K562 (cell line): ENCODE measurements around the gene AFG1L.

ENCODE experiments used
- EP300 ChIP-seq: IDR thresholded peaks from 2 replicates; pipeline ENCODE4 v1.6.1; 2012; ENCODE audit warnings: low read length, improper control_type of control experiment
- KLF16 ChIP-seq: IDR thresholded peaks from 2 replicates; pipeline ENCODE4 v1.6.1; 2016; ENCODE audit warnings: antibody characterized with exemption

DNA sequence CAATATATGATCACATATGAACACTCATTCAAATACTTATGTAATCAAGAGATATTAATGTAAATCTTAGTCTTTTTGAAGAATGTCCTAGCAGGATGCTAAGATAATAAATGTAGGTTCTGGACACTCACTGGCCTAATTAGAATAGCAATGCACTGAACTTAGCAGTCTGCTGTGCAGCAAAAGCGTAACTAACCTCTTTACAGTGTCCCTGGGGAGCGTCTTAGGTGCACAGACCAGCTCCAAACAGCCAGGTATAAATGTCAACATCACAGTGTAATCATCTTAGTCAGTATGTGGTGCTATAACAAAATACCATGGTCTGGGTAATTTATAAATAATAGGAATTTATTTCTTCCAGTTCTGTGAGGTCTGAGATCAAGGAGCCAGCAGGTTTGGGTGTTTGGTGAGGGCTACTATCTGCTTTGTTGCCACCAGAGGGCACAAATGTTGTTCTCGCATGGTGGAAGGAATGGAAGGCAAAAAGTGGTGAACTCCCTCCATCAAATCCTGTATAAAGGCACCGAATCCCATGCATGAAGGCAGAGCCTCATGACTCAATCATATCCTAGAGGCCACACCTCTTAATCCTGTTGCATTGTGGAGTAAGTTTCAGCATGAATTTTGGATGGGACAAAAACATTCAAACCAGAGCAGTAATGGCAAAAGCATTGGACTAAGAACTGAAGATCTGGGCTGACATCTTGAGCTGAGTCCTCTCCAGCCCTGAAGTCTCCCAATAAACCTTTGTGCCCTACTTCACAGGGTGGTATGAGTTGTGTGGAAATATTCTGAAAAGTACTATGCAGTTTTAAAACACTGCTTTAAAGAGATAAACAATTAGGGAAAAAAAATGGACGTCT is 224.1 kb downstream of the AFG1L start:
- TF ChIP-seq KLF16 (no peak), EP300 (no peak)
